Liver (tissue), 9 donors: ENCODE results near the gene WWOX. TPM values are rescaled to one million over a fixed set of nuclear protein-coding genes. Genes with fewer than 3 reads are reported as not detected.

ENCODE experiments used
- DNase-seq: peaks from one replicate; pipeline ENCODE4 v3.0.0-alpha.2; 2017; ENCODE audit warnings: low spot score
- H3K27ac ChIP-seq, 2 donors: one replicate each; pipeline ENCODE4 v1.7.0; 2013; ENCODE audit warnings: inconsistent platforms in 2 of 2, low read length in 2 of 2, control low read depth in 1 of 2, low read depth in 1 of 2, mild to moderate bottlenecking in 1 of 2
- H3K27me3 ChIP-seq, 4 donors: one replicate each; pipeline versions ENCODE4 v1.6.1 to v1.7.0; 2013; ENCODE audit warnings: low read length in 3 of 4, inconsistent platforms in 1 of 4, mild to moderate bottlenecking in 1 of 4, moderate library complexity in 1 of 4; ENCODE audit not compliant: control insufficient read depth in 4 of 4, insufficient read depth in 4 of 4
- H3K36me3 ChIP-seq, 4 donors: one replicate each; pipeline versions ENCODE4 v1.6.1 to v1.7.0; 2013; ENCODE audit warnings: low read length in 3 of 4, mild to moderate bottlenecking in 3 of 4, low read depth in 1 of 4, moderate library complexity in 1 of 4; ENCODE audit not compliant: control insufficient read depth in 4 of 4, insufficient read depth in 3 of 4
- H3K4me1 ChIP-seq, 4 donors: one replicate each; pipeline versions ENCODE4 v1.6.1 to v1.7.0; 2013; ENCODE audit warnings: low read length in 3 of 4, mild to moderate bottlenecking in 3 of 4, moderate library complexity in 1 of 4; ENCODE audit not compliant: control insufficient read depth in 4 of 4, insufficient read depth in 4 of 4
- H3K4me3 ChIP-seq, 3 donors: one replicate each; pipeline versions ENCODE4 v1.6.1 to v1.7.0; 2013; ENCODE audit warnings: low read length in 3 of 3, control low read depth in 1 of 3, low read depth in 1 of 3, mild to moderate bottlenecking in 1 of 3
- H3K9ac ChIP-seq, 2 donors: one replicate each; pipeline ENCODE4 v1.7.0; 2013; ENCODE audit warnings: low read length in 2 of 2, mild to moderate bottlenecking in 2 of 2, moderate library complexity in 2 of 2, control low read depth in 1 of 2, low read depth in 1 of 2
- H3K9me3 ChIP-seq, 4 donors: one replicate each; pipeline versions ENCODE4 v1.6.1 to v1.7.0; 2013; ENCODE audit warnings: low read length in 3 of 4; ENCODE audit not compliant: control insufficient read depth in 4 of 4
- EGR1 ChIP-seq, 2 donors: IDR thresholded peaks; 2 replicates each; pipeline ENCODE4 v1.6.1; 2016 to 2018; ENCODE audit warnings: antibody characterized with exemption in 2 of 2, low read depth in 2 of 2
- FOXA2 ChIP-seq: IDR thresholded peaks from 2 replicates; pipeline ENCODE4 v1.6.1; 2016; ENCODE audit warnings: antibody characterized with exemption
- GABPA ChIP-seq, 2 donors: IDR thresholded peaks in 1 of 2; conservative IDR thresholded peaks in 1 of 2; 2 replicates each; pipeline ENCODE4 v1.6.1; 2016; ENCODE audit warnings: antibody characterized with exemption in 2 of 2, mild to moderate bottlenecking in 1 of 2, moderate library complexity in 1 of 2
- HNF4A ChIP-seq, 2 donors: conservative IDR thresholded peaks; 2 replicates each; pipeline ENCODE4 v1.6.1; 2016; ENCODE audit warnings: antibody characterized with exemption in 2 of 2, mild to moderate bottlenecking in 2 of 2
- HNF4G ChIP-seq: IDR thresholded peaks from 2 replicates; pipeline ENCODE4 v1.6.1; 2016; ENCODE audit warnings: antibody characterized with exemption
- JUND ChIP-seq, 2 donors: IDR thresholded peaks; 2 replicates each; pipeline ENCODE4 v1.6.1; 2016; ENCODE audit warnings: antibody characterized with exemption in 2 of 2
- MAX ChIP-seq: IDR thresholded peaks from 2 replicates; pipeline ENCODE4 v1.6.1; 2016; ENCODE audit warnings: antibody characterized with exemption
- NR2F2 ChIP-seq: IDR thresholded peaks from 2 replicates; pipeline ENCODE4 v1.6.1; 2016; ENCODE audit warnings: antibody characterized with exemption
- RAD21 ChIP-seq, 2 donors: IDR thresholded peaks; 2 replicates each; pipeline ENCODE4 v1.6.1; 2016; ENCODE audit warnings: antibody characterized with exemption in 2 of 2, mild to moderate bottlenecking in 2 of 2
- REST ChIP-seq: IDR thresholded peaks from 2 replicates; pipeline ENCODE4 v1.6.1; 2016; ENCODE audit warnings: antibody characterized with exemption, mild to moderate bottlenecking
- RXRA ChIP-seq, 2 donors: IDR thresholded peaks; 2 replicates each; pipeline ENCODE4 v1.6.1; 2017 to 2018; ENCODE audit warnings: antibody characterized with exemption in 2 of 2, mild to moderate bottlenecking in 1 of 2
- TAF1 ChIP-seq: conservative IDR thresholded peaks from 2 replicates; pipeline ENCODE4 v1.6.1; 2016; ENCODE audit warnings: antibody characterized with exemption, mild to moderate bottlenecking
- ZBTB33 ChIP-seq: IDR thresholded peaks from 2 replicates; pipeline ENCODE4 v1.6.1; 2016; ENCODE audit warnings: antibody characterized with exemption
- WGBS: extraction: QIAGEN DNeasy Blood & Tissue Kit; methylation state at CpG from one replicate; pipeline ENCODE4 v1.1.7; 2013; 5-methylcytosine and 5-hydroxymethylcytosine counted together
- polyA plus RNA-seq, 2 donors: library from polyadenylated mRNA; stranded (reverse) in 1 of 2; unstranded in 1 of 2; fragments of 200-250 nt in 1 of 2; fragments of >200 nt in 1 of 2; fragmentation: Nextera tagmentation in 1 of 2; extraction: Ambion mirVana in 1 of 2; gene quantifications; one replicate each; pipeline versions ENCODE4 v1.2.1 to v1.2.3, GENCODE V29; 2013 to 2015
- total RNA-seq, 2 donors: library from RNA; depleted of rRNA; stranded (reverse); fragments of >200 nt; gene quantifications; one replicate each; pipeline ENCODE4 v1.2.3, GENCODE V29; 2014
- TF ChIP-seq, protein P1 (sequence below): IDR thresholded peaks from 2 replicates; pipeline ENCODE4 v1.6.1; 2016; ENCODE audit warnings: antibody characterized with exemption
- donor health status: healthy.
- donor health status: healthy.
- donor health status: healthy.
- donor health status: healthy.
- donor health status: healthy.

Gene WWOX
- total and polyA plus RNA-seq, 4 donors = 9.8 to 46.0 (median 15.3) TPM

GRCh38 chr16:78869492-78869891 lies 770.0 kb downstream of the WWOX start:
- Histone ChIP-seq H3K9me3 (no peaks in the 10 kb centered on the region), H3K4me1 (no peaks in the 10 kb centered on the region), H3K27me3 (no peaks in the 10 kb centered on the region), H3K4me3 (no peak overlapping the region), H3K9ac (no peak overlapping the region), H3K36me3 (no peaks in the 10 kb centered on the region), H3K27ac (no peak overlapping the region)
- DNase-seq = no peak
- WGBS = 96% methylated on average over 7 of the region's 7 CpGs
- TF ChIP-seq MAX (no peak), GABPA (IDR thresholded peaks at IDR 0.05 in 1 of 2, conservative IDR thresholded peaks at IDR 0.05 in 1 of 2) (no peak), JUND (IDR thresholded peaks at IDR 0.05) (no peak), REST (no peak), NR2F2 (no peak), EGR1 (IDR thresholded peaks at IDR 0.05; ENCODE audit: low read depth in 2 of 2) (no peak), RXRA (IDR thresholded peaks at IDR 0.05) (no peak), RAD21 (IDR thresholded peaks at IDR 0.05) (no peak), HNF4A (conservative IDR thresholded peaks at IDR 0.05) (no peak), ZBTB33 (no peak)
- TF ChIP-seq, protein P1, sequence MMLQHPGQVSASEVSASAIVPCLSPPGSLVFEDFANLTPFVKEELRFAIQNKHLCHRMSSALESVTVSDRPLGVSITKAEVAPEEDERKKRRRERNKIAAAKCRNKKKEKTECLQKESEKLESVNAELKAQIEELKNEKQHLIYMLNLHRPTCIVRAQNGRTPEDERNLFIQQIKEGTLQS = no peak

DNA sequence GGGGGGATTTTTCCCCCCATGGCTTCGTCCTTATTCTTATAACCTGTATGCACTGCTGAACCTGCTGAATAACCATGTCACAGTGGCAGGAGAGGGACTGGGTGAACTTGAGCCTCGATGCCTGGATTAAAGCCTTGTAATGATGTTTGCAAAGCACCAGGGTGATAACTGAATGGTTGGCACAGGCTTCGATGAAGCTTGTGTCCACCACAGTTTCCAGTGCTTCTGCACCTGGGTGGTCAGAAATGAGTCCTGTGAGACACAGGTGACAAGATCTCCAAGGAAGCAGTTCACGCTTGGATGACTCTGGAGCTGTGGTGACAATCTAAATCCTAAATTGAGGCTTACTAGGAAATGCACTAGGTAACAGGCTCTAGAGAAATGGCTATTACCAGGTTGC lies 771.8 kb downstream of the WWOX start:
- no peaks in the 10 kb centered on the region for H3K36me3 ChIP-seq
- H3K4me1 ChIP-seq = no peaks in the 10 kb centered on the region
- TF ChIP-seq, protein P1 = no peak
- TF ChIP-seq TAF1 = no peak
- no peak for TF ChIP-seq HNF4A (conservative IDR thresholded peaks at IDR 0.05)
- no peak for TF ChIP-seq GABPA (IDR thresholded peaks at IDR 0.05 in 1 of 2, conservative IDR thresholded peaks at IDR 0.05 in 1 of 2)
- no peak for TF ChIP-seq HNF4G
- no peak for TF ChIP-seq FOXA2
- no peaks in the 10 kb centered on the region for H3K27me3 ChIP-seq
- no peaks in the 10 kb centered on the region for H3K9me3 ChIP-seq
- H3K27ac ChIP-seq = no peak overlapping the region
- H3K9ac ChIP-seq = no peak overlapping the region
- no peak overlapping the region for H3K4me3 ChIP-seq
- no peak for DNase-seq
- 93% methylated on average over 4 of the region's 4 CpGs for whole genome bisulfite sequencing
